ENCODE results near the gene EPB41L4B.
"Not testable (repeated sequence)": the region's sequence is repeated elsewhere in the genome, so short reads cannot be mapped to it uniquely, and the experiment has no call there.

Gene EPB41L4B

DNA sequence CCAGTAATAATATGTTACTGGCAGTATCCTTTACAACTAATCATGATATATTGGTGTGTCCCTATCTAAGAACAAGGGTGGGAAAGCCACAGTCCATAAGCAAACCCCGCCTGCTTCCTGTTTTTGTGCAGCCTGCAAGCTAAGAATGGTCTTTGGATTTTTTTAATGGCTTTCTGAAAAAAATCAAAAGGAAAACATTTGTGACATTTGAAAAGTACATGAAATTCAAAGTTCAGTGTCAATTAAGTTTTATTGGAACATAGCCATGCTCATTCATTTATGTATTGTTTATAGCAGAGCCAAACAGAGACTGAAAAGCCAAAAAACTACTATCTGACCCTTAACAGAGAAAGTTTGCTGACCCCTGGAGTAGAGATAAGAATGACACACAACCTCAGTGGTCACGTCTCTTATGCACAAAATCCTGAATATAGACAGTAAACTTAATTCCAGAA lies 188.3 kb downstream of the EPB41L4B start:
- in situ Hi-C loops (cut with MboI; ENCODE audit: low pct_unique_long_range_greater_than_20kb, low sequenced_read_pairs, unreplicated experiment) = no loop called here
- DNase-seq (ENCODE audit: low spot score) = no peak
- TF ChIP-seq, protein P1, sequence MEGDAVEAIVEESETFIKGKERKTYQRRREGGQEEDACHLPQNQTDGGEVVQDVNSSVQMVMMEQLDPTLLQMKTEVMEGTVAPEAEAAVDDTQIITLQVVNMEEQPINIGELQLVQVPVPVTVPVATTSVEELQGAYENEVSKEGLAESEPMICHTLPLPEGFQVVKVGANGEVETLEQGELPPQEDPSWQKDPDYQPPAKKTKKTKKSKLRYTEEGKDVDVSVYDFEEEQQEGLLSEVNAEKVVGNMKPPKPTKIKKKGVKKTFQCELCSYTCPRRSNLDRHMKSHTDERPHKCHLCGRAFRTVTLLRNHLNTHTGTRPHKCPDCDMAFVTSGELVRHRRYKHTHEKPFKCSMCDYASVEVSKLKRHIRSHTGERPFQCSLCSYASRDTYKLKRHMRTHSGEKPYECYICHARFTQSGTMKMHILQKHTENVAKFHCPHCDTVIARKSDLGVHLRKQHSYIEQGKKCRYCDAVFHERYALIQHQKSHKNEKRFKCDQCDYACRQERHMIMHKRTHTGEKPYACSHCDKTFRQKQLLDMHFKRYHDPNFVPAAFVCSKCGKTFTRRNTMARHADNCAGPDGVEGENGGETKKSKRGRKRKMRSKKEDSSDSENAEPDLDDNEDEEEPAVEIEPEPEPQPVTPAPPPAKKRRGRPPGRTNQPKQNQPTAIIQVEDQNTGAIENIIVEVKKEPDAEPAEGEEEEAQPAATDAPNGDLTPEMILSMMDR (IDR thresholded peaks at IDR 0.05; ENCODE audit: extremely low read depth, insufficient read depth, missing control alignments) = no peak

- no peak for DNase-seq (ENCODE audit: low spot score)
- in situ Hi-C loops (cut with MboI; ENCODE audit: low pct_unique_long_range_greater_than_20kb, low sequenced_read_pairs, unreplicated experiment) = no loop called here
- TF ChIP-seq, protein P1 (IDR thresholded peaks at IDR 0.05; ENCODE audit: extremely low read depth, insufficient read depth, missing control alignments) = no peak
These were observed 191.2 kb downstream of the EPB41L4B start for GRCh38 chr9:109129470-109130197.

- in situ Hi-C loops (cut with MboI; ENCODE audit: low pct_unique_long_range_greater_than_20kb, low sequenced_read_pairs, unreplicated experiment) = not testable (repeated sequence)
These were observed 194.2 kb downstream of the EPB41L4B start for GRCh38 chr9:109126671-109127070.

DNA sequence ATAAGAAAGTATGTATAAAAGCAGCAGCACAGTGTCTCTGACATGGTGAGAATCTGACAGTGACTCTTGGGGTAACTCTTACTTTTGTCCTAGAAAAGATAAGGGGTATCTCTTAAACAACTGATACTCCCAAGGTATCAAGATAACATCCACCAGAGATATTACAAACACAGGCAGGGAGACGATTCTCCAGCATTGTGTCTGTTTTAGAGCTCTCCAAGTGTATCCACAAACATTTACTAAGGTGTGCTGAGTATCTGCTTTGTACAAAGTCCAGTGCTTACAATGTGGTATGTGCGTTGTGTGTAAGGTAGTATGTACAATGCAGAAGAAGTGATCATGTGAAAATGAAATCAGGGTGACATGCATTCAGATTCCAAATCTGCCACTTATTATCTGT lies 196.7 kb downstream of the EPB41L4B start:
- no peak for DNase-seq (ENCODE audit: low spot score)
- in situ Hi-C loops (cut with MboI; ENCODE audit: low pct_unique_long_range_greater_than_20kb, low sequenced_read_pairs, unreplicated experiment) = no loop called here
- TF ChIP-seq, protein P1 (IDR thresholded peaks at IDR 0.05; ENCODE audit: extremely low read depth, insufficient read depth, missing control alignments) = no peak

More at GRCh38 chr9:109126671-109127070, 194.2 kb downstream of the EPB41L4B start:
- DNase-seq (ENCODE audit: low spot score) = not testable (repeated sequence)

GRCh38 chr9:109122726-109123621 lies 197.9 kb downstream of the EPB41L4B start:
- in situ Hi-C loops (cut with MboI; ENCODE audit: low pct_unique_long_range_greater_than_20kb, low sequenced_read_pairs, unreplicated experiment) = no loop called here
- DNase-seq (ENCODE audit: low spot score) = no peak
- TF ChIP-seq, protein P1 (IDR thresholded peaks at IDR 0.05; ENCODE audit: extremely low read depth, insufficient read depth, missing control alignments) = no peak

Measured in GM13977 (cell line).